WTC11 (cell line): ENCODE results near the gene LMBR1. TPM values are rescaled to one million over a fixed set of nuclear protein-coding genes. Genes with fewer than 3 reads are reported as not detected.
A peak's percentile ranks its signal among the peaks of the same experiment; 100 is the strongest.
"Not testable (repeated sequence)": the region's sequence is repeated elsewhere in the genome, so short reads cannot be mapped to it uniquely, and the experiment has no call there.

Experiments
- ATAC-seq: fragments of 200-7000 bp; cut with Tn5 transposase; 2 replicates; pipeline ENCODE4 v1.10.0; 2021; ENCODE audit warnings: mild to moderate bottlenecking, moderate library complexity
- CTCF ChIA-PET: fragments of 300-600 bp; sonication (Branson Sonifier 250); formaldehyde crosslinking; loops from one replicate; lab custom pipeline; 2021; ENCODE audit warnings: antibody characterized with exemption; lab: Charles Lee
- POLR2A ChIA-PET: fragments of 350-600 bp; sonication (Branson Sonifier 250); formaldehyde crosslinking; loops from one replicate; lab custom pipeline; 2021; ENCODE audit warnings: antibody characterized with exemption; lab: Charles Lee
- DNase-seq: peaks from one replicate; pipeline ENCODE4 v3.0.0; 2021; ENCODE audit warnings: low spot score
- H3K27ac Mint-ChIP-seq: 2 replicates; pipeline ENCODE4 v1.8.0; 2021; ENCODE audit warnings: mixed read lengths
- H3K27me3 Mint-ChIP-seq: 2 replicates; pipeline ENCODE4 v1.8.0; 2021; ENCODE audit warnings: low read depth, mild to moderate bottlenecking, moderate library complexity, mixed read lengths
- H3K36me3 Mint-ChIP-seq: 2 replicates; pipeline ENCODE4 v1.8.0; 2021; ENCODE audit warnings: mixed read lengths
- H3K4me1 Mint-ChIP-seq: 2 replicates; pipeline ENCODE4 v1.8.0; 2022; ENCODE audit warnings: mixed read lengths
- H3K4me3 Mint-ChIP-seq: 2 replicates; pipeline ENCODE4 v1.8.0; 2021; ENCODE audit warnings: mild to moderate bottlenecking, moderate library complexity, mixed read lengths
- H3K9me3 Mint-ChIP-seq: 2 replicates; pipeline ENCODE4 v1.8.0; 2021; ENCODE audit warnings: mixed read lengths
- ATF1 ChIP-seq: sonication (generic); formaldehyde crosslinking; IDR thresholded peaks from 2 replicates; pipeline ENCODE4 v1.8.1; 2023; ENCODE audit warnings: mild to moderate bottlenecking, moderate library complexity, missing genetic modification reagents
- ESRRA ChIP-seq: sonication (generic); formaldehyde crosslinking; IDR thresholded peaks from 2 replicates; pipeline ENCODE4 v1.8.1; 2022; ENCODE audit warnings: mild to moderate bottlenecking, missing genetic modification reagents, borderline replicate concordance
- ETV6 ChIP-seq: sonication (generic); formaldehyde crosslinking; IDR thresholded peaks from 2 replicates; pipeline ENCODE4 v1.8.1; 2022; ENCODE audit warnings: mild to moderate bottlenecking, missing genetic modification reagents
- MLX ChIP-seq: sonication (generic); formaldehyde crosslinking; IDR thresholded peaks from 2 replicates; pipeline ENCODE4 v1.8.1; 2023; ENCODE audit warnings: mild to moderate bottlenecking, missing genetic modification reagents, moderate library complexity
- MXD4 ChIP-seq: fragments of 250-450 bp; sonication (Bioruptor Pico); IDR thresholded peaks from 2 replicates; pipeline ENCODE4 v1.8.0; 2021; ENCODE audit warnings: mild to moderate bottlenecking, moderate library complexity, borderline replicate concordance
- RELA ChIP-seq: sonication (generic); formaldehyde crosslinking; IDR thresholded peaks from 2 replicates; pipeline ENCODE4 v1.8.1; 2022; ENCODE audit warnings: missing genetic modification reagents, mild to moderate bottlenecking, borderline replicate concordance
- RORB ChIP-seq: fragments of 250-450 bp; sonication (Bioruptor Pico); IDR thresholded peaks from 2 replicates; pipeline ENCODE4 v1.9.0; 2021; ENCODE audit warnings: mild to moderate bottlenecking
- TEAD4 ChIP-seq: sonication (generic); formaldehyde crosslinking; IDR thresholded peaks from 2 replicates; pipeline ENCODE4 v1.8.0; 2022; ENCODE audit warnings: mild to moderate bottlenecking, missing genetic modification reagents
- TP53 ChIP-seq: sonication (generic); formaldehyde crosslinking; IDR thresholded peaks from 2 replicates; pipeline ENCODE4 v1.8.1; 2023; ENCODE audit warnings: mild to moderate bottlenecking, missing genetic modification reagents
- USF2 ChIP-seq: sonication (generic); formaldehyde crosslinking; IDR thresholded peaks from 2 replicates; pipeline ENCODE4 v1.8.1; 2023; ENCODE audit warnings: mild to moderate bottlenecking, missing genetic modification reagents, moderate library complexity
- ZBTB21 ChIP-seq: sonication (generic); formaldehyde crosslinking; IDR thresholded peaks from 2 replicates; pipeline ENCODE4 v1.8.1; 2023; ENCODE audit warnings: mild to moderate bottlenecking, missing genetic modification reagents, borderline replicate concordance
- ZNF138 ChIP-seq: sonication (generic); formaldehyde crosslinking; conservative IDR thresholded peaks from 2 replicates; pipeline ENCODE4 v1.8.1; 2022; ENCODE audit warnings: mild to moderate bottlenecking, moderate library complexity, missing genetic modification reagents
- ZNF263 ChIP-seq: sonication (generic); formaldehyde crosslinking; IDR thresholded peaks from 2 replicates; pipeline ENCODE4 v1.8.1; 2022; ENCODE audit warnings: low read depth, mild to moderate bottlenecking, moderate library complexity, missing genetic modification reagents
- ZNF423 ChIP-seq: fragments of 250-450 bp; sonication (Bioruptor Pico); IDR thresholded peaks from 2 replicates; pipeline ENCODE4 v2.1.2; 2022; ENCODE audit warnings: mild to moderate bottlenecking, moderate library complexity
- total RNA-seq: library from RNA; stranded (reverse); gene quantifications from 3 replicates; pipeline ENCODE4 v1.2.3, GENCODE V29; 2021
- TF ChIP-seq, protein P1 (sequence below): sonication (generic); formaldehyde crosslinking; IDR thresholded peaks from 2 replicates; pipeline ENCODE4 v1.8.1; 2023; ENCODE audit warnings: mild to moderate bottlenecking, missing genetic modification reagents
- TF ChIP-seq, protein P2 (sequence below): sonication (generic); formaldehyde crosslinking; IDR thresholded peaks from 2 replicates; pipeline ENCODE4 v1.8.1; 2022; ENCODE audit warnings: low read depth, missing genetic modification reagents, borderline replicate concordance
- TF ChIP-seq, protein P3 (sequence below): fragments of 250-450 bp; sonication (Bioruptor Pico); conservative IDR thresholded peaks from 2 replicates; pipeline ENCODE4 v1.9.0; 2021; ENCODE audit warnings: mild to moderate bottlenecking
- TF ChIP-seq, protein P4 (sequence below): sonication (generic); formaldehyde crosslinking; IDR thresholded peaks from 2 replicates; pipeline ENCODE4 v1.8.0; 2022; ENCODE audit warnings: mild to moderate bottlenecking, missing genetic modification reagents
- TF ChIP-seq, protein P5 (sequence below): sonication (generic); formaldehyde crosslinking; IDR thresholded peaks from 2 replicates; pipeline ENCODE4 v1.8.0; 2022; ENCODE audit warnings: mild to moderate bottlenecking, missing genetic modification reagents

The LMBR1 gene
- total RNA-seq, 1 experiment from 2014 or later, result 55.6 TPM

DNA sequence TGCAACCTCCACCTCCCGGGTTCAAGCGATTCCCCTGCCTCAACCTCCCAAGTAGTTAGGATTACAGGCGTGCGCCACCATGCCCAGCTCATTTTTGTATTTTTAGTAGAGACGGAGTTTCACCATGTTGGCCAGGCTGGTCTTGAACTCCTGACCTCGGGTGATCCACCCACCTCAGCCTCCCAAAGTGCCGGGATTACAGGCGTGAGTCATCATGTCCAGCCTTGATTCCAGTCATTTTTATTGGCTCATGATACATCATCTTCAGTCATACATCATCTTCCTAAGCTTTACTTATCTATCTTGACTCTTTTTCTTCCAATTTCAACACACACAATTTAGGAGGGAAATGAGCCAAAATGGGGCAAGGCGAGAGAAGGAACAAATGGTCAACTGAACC lies 7.1 kb upstream of the LMBR1 start:
- H3K4me3 Mint-ChIP-seq, H3K9me3 Mint-ChIP-seq, DNase-seq, H3K4me1 Mint-ChIP-seq, POLR2A ChIA-PET, H3K36me3 Mint-ChIP-seq, ATAC-seq, H3K27ac Mint-ChIP-seq, CTCF ChIA-PET: not testable (repeated sequence)
- peaks cover 16% of the 10 kb centered on the region for H3K27me3 Mint-ChIP-seq

GRCh38 chr7:156898938-156899337 lies 6.0 kb upstream of the LMBR1 start:
- no peak for DNase-seq
- Mint-ChIP-seq H3K27ac (no peak overlapping the region), H3K36me3 (no peaks in the 10 kb centered on the region), H3K4me1 (peaks cover 5% of the 10 kb centered on the region; the same call in 1 of the 2 replicates), H3K4me3 (no peak overlapping the region), H3K9me3 (no peaks in the 10 kb centered on the region), H3K27me3 (peaks cover 16% of the 10 kb centered on the region)
- CTCF ChIA-PET, result interaction anchor here (0.6 to 1.4 kb wide), 3 partner anchors 50 to 488 kb away, joined by 3 to 4 read pairs (median 3); partner anchors contain the start of gene NOM1
- no peak for ATAC-seq
- POLR2A ChIA-PET, result no interaction called here
- TF ChIP-seq MXD4 (CRISPR knock-in tag), result no peak
- TF ChIP-seq ESRRA (CRISPR knock-in tag), result no peak
- TF ChIP-seq, protein P1, sequence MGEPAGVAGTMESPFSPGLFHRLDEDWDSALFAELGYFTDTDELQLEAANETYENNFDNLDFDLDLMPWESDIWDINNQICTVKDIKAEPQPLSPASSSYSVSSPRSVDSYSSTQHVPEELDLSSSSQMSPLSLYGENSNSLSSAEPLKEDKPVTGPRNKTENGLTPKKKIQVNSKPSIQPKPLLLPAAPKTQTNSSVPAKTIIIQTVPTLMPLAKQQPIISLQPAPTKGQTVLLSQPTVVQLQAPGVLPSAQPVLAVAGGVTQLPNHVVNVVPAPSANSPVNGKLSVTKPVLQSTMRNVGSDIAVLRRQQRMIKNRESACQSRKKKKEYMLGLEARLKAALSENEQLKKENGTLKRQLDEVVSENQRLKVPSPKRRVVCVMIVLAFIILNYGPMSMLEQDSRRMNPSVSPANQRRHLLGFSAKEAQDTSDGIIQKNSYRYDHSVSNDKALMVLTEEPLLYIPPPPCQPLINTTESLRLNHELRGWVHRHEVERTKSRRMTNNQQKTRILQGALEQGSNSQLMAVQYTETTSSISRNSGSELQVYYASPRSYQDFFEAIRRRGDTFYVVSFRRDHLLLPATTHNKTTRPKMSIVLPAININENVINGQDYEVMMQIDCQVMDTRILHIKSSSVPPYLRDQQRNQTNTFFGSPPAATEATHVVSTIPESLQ (CRISPR knock-in tag), result no peak
- TF ChIP-seq, protein P2, sequence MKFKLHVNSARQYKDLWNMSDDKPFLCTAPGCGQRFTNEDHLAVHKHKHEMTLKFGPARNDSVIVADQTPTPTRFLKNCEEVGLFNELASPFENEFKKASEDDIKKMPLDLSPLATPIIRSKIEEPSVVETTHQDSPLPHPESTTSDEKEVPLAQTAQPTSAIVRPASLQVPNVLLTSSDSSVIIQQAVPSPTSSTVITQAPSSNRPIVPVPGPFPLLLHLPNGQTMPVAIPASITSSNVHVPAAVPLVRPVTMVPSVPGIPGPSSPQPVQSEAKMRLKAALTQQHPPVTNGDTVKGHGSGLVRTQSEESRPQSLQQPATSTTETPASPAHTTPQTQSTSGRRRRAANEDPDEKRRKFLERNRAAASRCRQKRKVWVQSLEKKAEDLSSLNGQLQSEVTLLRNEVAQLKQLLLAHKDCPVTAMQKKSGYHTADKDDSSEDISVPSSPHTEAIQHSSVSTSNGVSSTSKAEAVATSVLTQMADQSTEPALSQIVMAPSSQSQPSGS, result no peak
- TF ChIP-seq, protein P3, sequence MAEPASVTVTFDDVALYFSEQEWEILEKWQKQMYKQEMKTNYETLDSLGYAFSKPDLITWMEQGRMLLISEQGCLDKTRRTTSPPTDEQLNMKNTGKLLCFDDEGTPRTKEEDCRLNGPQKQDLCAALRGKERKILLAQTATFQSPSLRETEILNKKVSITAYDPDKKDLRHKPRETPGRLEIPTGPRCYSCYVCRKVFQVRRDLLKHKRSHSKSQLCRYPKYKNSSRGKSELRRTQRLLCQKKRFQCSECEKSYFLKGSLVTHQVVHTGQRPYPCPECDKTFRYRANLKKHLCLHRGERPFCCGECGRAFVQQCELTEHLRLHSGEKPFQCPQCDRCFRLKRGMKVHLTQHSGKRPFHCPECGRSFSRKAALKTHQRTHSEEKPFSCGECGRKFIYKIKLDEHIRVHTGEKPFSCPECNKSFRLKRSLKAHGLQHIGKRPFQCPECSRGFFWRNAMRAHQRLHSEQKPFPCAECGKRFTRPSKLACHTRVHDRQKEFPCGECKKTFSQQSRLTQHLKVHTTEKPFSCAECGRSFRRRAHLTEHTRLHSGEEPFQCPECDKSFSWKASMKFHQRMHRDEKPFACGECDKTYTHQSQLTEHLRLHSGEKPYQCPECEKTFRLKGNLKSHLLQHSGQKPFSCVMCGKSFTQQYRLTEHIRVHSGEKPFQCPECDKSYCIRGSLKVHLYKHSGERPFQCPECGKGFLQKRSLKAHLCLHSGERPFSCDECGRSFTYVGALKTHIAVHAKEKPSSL (CRISPR knock-in tag), result no peak
- TF ChIP-seq TEAD4 (CRISPR knock-in tag), result no peak
- TF ChIP-seq ZNF263 (CRISPR knock-in tag), result no peak
- TF ChIP-seq, all 79 proteins: peak for 0

DNA sequence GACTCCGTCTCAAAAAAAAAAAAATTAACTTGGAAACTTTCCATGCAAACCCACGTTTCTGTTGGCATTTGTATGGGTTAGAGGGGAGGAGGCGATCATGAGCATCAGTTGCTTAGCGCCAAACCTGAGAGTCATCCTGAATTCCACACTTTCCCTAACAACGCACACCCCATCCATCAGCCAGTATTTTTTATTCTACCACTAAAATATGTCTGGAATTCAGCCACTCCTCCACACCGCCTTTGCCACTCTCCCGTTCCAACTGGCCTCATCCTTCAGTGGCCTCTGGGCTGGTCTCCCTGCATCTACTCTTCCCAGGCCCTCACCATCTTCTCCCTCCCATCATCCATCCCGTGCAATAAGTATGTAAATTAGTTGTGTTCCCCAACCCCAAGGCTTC lies 4.7 kb upstream of the LMBR1 start:
- ATAC-seq (no peak), DNase-seq (no peak)
- no peak for TF ChIP-seq ETV6 (CRISPR knock-in tag)
- no peak for TF ChIP-seq RELA
- no peak for TF ChIP-seq RORB (CRISPR knock-in tag)
- no peak for TF ChIP-seq ZBTB21
- TF ChIP-seq ZNF138 (CRISPR knock-in tag), result no peak
- TF ChIP-seq, protein P4, sequence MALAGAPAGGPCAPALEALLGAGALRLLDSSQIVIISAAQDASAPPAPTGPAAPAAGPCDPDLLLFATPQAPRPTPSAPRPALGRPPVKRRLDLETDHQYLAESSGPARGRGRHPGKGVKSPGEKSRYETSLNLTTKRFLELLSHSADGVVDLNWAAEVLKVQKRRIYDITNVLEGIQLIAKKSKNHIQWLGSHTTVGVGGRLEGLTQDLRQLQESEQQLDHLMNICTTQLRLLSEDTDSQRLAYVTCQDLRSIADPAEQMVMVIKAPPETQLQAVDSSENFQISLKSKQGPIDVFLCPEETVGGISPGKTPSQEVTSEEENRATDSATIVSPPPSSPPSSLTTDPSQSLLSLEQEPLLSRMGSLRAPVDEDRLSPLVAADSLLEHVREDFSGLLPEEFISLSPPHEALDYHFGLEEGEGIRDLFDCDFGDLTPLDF (CRISPR knock-in tag), result no peak
- no peak for TF ChIP-seq ZNF423 (CRISPR knock-in tag)
- TF ChIP-seq MLX (CRISPR knock-in tag), result no peak
- no peak for TF ChIP-seq USF2 (CRISPR knock-in tag)
- no peak for TF ChIP-seq ATF1
- TF ChIP-seq, protein P5, sequence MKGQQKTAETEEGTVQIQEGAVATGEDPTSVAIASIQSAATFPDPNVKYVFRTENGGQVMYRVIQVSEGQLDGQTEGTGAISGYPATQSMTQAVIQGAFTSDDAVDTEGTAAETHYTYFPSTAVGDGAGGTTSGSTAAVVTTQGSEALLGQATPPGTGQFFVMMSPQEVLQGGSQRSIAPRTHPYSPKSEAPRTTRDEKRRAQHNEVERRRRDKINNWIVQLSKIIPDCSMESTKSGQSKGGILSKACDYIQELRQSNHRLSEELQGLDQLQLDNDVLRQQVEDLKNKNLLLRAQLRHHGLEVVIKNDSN (CRISPR knock-in tag), result no peak
- TF ChIP-seq, protein P3 (CRISPR knock-in tag), result no peak
- no peak for TF ChIP-seq TP53 (CRISPR knock-in tag)
- Mint-ChIP-seq H3K4me3 (no peak overlapping the region), H3K27ac (peak overlapping the region; percentile 40; the same call in 1 of the 2 replicates), H3K9me3 (no peaks in the 10 kb centered on the region), H3K4me1 (peaks cover 5% of the 10 kb centered on the region; the same call in 1 of the 2 replicates), H3K27me3 (peaks cover 16% of the 10 kb centered on the region), H3K36me3 (no peaks in the 10 kb centered on the region)
- CTCF ChIA-PET, result no interaction called here
- POLR2A ChIA-PET, result no interaction called here
